Upper lobe of left lung (tissue), 4 donors: ENCODE data around the gene RAB13.
"Not testable (repeated sequence)": the region's sequence is repeated elsewhere in the genome, so short reads cannot be mapped to it uniquely, and the experiment has no call there.

Experiments
- POLR2AphosphoS5 ChIP-seq, 2 donors: sonication (generic); formaldehyde crosslinking; IDR thresholded peaks; one replicate each; pipeline ENCODE4 v1.5.1; 2017; ENCODE audit warnings: antibody characterized with exemption in 2 of 2
- TF ChIP-seq, protein P1 (sequence below), 6 experiments: fragments of 450-650 bp in 4 of 6; fragments of 200-600 bp in 2 of 6; sonication (generic) in 2 of 6; IDR thresholded peaks; one replicate each; pipeline ENCODE4 v1.5.1; 2016 to 2019; ENCODE audit warnings: antibody characterized with exemption in 6 of 6

GRCh38 chr1:153996882-153997281 lies 10.7 kb upstream of the RAB13 start:
- TF ChIP-seq, protein P1, sequence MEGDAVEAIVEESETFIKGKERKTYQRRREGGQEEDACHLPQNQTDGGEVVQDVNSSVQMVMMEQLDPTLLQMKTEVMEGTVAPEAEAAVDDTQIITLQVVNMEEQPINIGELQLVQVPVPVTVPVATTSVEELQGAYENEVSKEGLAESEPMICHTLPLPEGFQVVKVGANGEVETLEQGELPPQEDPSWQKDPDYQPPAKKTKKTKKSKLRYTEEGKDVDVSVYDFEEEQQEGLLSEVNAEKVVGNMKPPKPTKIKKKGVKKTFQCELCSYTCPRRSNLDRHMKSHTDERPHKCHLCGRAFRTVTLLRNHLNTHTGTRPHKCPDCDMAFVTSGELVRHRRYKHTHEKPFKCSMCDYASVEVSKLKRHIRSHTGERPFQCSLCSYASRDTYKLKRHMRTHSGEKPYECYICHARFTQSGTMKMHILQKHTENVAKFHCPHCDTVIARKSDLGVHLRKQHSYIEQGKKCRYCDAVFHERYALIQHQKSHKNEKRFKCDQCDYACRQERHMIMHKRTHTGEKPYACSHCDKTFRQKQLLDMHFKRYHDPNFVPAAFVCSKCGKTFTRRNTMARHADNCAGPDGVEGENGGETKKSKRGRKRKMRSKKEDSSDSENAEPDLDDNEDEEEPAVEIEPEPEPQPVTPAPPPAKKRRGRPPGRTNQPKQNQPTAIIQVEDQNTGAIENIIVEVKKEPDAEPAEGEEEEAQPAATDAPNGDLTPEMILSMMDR (IDR thresholded peaks at IDR 0.05) = not testable (repeated sequence)
- TF ChIP-seq POLR2AphosphoS5 (IDR thresholded peaks at IDR 0.05) = not testable (repeated sequence)
